Measurements from ENCODE around the gene APBB3. TPM values are rescaled to one million over a fixed set of nuclear protein-coding genes. Genes with fewer than 3 reads are reported as not detected.
"Not testable (repeated sequence)": the region's sequence is repeated elsewhere in the genome, so short reads cannot be mapped to it uniquely, and the experiment has no call there.

The APBB3 gene, protein sequence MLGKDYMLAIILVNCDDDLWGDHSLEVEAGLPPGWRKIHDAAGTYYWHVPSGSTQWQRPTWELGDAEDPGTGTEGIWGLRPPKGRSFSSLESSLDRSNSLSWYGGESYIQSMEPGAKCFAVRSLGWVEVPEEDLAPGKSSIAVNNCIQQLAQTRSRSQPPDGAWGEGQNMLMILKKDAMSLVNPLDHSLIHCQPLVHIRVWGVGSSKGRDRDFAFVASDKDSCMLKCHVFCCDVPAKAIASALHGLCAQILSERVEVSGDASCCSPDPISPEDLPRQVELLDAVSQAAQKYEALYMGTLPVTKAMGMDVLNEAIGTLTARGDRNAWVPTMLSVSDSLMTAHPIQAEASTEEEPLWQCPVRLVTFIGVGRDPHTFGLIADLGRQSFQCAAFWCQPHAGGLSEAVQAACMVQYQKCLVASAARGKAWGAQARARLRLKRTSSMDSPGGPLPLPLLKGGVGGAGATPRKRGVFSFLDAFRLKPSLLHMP
- polyA plus RNA-seq (ENCODE audit: insufficient read depth in 1 of 5, insufficient read length in 5 of 5, low replicate concordance in 1 of 5) = 10 to 100 TPM; 41.6 to 57.2 (median 47.9) TPM
- long read RNA-seq, donor 1, partial matches to known transcripts = 10 of 20 reads
- long read RNA-seq, donor 1, other reads (novel, unspliced or antisense) = 0 of 20 reads
- long read RNA-seq, donor 2, partial matches to known transcripts = 0 of 1 reads
- long read RNA-seq, donor 2, other reads (novel, unspliced or antisense) = 0 of 1 reads
- long read RNA-seq, donor 3, transcript APBB3-207 (3 exons, 690 nt) = major isoform, 5 of 37 reads
- long read RNA-seq, donor 3, partial matches to known transcripts = 27 of 37 reads
- long read RNA-seq, donor 3, other reads (novel, unspliced or antisense) = 0 of 37 reads
- long read RNA-seq, donor 4, partial matches to known transcripts = 0 of 7 reads
- long read RNA-seq, donor 4, other reads (novel, unspliced or antisense) = 0 of 7 reads
- long read RNA-seq, donor 5, partial matches to known transcripts = 7 of 20 reads
- long read RNA-seq, donor 5, other reads (novel, unspliced or antisense) = 0 of 20 reads
- long read RNA-seq, donor 6, transcript APBB3-220 (6 exons, 723 nt) = major isoform, 5 of 8 reads
- long read RNA-seq, donor 6, partial matches to known transcripts = 0 of 8 reads
- long read RNA-seq, donor 6, other reads (novel, unspliced or antisense) = 0 of 8 reads
- long read RNA-seq, donor 7, partial matches to known transcripts = 0 of 9 reads
- long read RNA-seq, donor 7, other reads (novel, unspliced or antisense) = 0 of 9 reads
- long read RNA-seq, donor 8, partial matches to known transcripts = 6 of 9 reads
- long read RNA-seq, donor 8, other reads (novel, unspliced or antisense) = 0 of 9 reads

DNA sequence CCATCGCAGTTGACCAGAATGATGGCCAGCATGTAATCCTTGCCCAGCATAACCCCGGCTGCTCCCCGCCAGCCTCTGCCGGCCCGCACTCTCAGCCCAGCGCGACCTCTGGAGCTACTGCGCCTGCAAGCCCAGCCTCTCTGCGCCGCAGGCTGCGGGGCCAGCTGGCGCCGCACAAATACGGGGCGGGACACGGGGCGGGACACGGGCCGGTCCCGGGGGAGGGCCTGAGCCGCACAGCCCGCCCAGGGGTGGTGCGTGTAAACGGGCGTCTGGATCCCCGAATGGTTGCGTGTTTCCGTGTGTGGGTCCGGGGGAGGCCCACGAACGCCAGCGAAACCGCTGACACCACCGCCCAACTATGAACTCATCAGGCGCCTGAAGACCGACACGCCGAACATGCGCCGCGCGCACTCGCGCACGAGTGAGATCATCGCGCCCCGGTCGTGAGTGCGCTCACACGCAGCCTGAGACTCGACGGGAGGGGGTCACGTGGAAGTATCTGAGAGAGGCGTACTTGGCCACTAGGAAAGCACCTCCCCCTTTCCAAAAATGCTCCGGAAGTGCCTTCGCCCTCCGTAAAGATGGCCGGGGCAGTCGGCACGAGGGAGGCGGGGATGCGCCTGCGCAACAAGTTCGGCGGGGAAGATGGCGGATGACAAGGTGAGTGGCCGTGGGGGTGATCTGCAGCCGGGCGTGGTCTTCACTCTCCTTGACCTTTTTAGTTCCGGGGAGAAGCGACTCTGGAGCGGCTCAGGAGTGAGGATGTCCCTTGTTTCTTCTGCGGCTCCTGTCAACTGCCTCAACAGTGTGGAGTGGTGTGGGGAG lies at the start of gene APBB3, which contains the start of gene SLC35A4:
Gene APBB3 (minus strand): TSS at position 403 of the 828 bp plus-strand sequence. CDS start 353 bp downstream, at position 50.
Gene SLC35A4 (plus strand): TSS at position 633 of the 828 bp plus-strand sequence. CDS start 2,342 bp downstream, outside the sequence.
- DNase-seq = peak; percentile 97 to 98

DNA sequence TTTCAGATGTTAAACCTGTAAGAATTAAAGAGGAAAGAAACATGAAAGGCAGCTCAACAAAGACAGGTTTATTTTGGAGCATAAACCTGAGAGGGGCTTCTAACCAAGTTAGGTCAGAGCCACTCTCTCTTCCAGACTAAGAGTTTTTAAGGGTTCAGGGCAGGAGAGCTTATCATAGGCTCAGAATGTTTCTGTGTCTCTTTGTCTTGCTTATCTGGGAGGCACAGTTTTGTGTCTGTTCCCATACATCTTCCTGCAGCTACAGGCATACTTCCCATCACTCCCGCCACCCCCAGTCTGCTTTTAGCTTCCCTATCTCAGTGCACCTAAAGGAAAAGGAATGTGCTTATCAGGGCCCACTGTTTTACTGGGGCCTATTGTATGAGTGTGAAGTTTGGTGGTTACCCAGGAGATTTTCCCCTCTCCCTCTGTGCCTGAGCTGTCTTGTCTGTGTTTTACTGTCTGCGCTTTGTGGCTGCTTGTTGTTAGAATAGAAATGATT lies 46.7 kb upstream of the APBB3 start:
- no peak for DNase-seq

DNA sequence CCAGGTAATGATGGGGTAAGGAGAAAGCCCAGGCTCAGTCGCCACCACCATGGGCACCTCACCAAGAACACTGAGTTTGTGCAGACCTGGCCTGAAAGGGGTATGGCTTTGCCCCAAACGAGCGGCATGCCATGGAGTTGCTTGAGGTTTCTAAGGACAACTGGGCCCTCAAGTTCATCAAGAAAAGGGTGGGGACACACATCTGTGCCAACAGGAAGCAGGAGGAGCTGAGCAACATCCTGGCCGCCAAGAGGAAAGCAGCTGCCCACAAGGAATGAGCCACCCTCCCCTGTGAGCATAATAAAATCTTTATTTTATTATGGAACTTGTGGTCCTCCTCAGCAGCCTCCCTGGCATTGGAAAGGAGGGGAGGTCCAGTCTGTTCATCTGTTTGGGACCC lies 44.7 kb upstream of the APBB3 start:
- DNase-seq = no peak

DNA sequence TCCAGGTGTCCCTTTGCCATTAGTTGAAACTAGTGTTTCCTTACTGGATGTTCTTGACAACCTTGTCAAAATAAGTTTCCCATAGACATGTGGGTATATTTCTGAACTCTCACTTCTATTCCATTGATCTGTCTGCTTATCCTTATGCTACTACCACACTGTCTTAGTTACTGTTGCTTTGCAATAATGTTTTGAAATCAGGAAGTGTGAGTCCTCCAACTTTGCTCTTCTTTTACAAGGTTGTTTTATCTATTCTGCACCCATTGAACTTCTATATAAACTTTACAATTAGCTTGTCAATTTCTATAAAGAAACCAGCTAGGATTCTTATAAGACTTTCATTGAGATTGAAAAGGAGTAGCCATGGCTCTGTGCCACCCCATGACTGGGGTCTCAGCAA lies 44.3 kb upstream of the APBB3 start:
- no peak for DNase-seq

DNA sequence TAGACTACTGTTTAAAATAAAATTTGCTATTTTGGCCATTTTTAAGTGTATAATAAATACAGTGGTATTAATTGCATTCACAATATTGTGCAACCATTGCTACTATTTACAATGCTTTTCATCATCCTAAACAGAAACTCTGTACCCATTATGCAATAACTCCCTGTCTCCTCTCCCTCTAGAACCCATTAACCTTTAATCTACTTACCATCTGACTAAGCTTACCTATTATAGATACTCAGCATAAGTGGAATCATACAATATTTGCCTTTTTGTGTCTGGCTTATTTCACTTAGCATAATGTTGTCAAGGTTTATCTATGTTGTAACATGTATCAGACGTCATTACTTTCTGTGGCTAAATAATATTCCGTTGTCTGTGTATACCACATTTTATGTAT lies 42.6 kb upstream of the APBB3 start:
- DNase-seq = no peak

DNA sequence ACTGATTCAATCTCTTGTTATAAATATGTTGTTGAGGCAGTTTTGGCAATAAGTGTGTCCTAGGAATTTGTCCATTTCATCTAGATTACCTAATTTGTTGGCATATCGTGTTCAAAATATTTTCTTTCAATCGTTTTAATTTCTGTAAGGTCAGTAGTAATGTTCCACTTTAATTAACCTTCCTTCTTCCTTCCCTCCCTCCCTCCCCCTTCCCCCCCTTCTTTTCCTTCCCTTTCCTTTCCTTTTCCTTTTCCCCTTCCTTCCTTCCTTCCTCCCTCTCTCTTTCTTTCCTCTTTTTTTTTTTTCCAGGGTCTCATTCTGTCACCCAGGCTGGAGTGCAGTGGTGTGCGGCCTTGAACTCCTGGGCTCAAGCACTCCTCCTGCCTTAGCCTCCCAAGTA lies 41.5 kb upstream of the APBB3 start:
- DNase-seq = no peak

DNA sequence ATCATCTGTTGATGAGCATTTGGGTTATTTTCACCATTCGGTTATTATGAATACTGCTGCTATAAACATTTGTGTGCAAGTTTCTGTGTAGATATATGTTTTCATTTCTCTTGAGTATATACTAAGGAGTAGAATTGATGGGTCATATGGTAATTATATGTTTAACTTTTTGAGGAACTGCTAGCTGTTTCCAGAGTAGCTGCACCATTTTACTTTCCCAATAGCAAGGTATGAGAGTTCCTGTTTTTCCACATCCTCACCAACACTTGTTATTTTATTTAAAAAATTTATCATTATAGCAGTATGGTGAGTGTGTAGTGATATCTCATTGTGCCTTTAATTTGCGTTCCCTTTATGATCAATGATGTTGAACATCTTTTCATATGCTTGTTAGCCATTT lies 39.3 kb upstream of the APBB3 start:
- DNase-seq = no peak

DNA sequence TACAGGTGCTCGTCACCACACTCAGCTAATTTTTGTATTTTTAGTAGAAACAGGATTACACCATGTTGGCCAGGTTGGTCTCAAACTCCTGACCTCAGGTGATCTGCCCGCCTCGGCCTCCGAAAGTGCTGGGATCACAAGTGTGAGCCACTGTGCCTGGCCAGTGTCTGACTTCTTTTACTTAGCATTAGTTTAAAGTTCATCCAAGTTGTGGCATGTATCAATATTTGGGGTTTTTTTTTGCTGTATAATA lies 39.0 kb upstream of the APBB3 start:
- DNase-seq = not testable (repeated sequence)

DNA sequence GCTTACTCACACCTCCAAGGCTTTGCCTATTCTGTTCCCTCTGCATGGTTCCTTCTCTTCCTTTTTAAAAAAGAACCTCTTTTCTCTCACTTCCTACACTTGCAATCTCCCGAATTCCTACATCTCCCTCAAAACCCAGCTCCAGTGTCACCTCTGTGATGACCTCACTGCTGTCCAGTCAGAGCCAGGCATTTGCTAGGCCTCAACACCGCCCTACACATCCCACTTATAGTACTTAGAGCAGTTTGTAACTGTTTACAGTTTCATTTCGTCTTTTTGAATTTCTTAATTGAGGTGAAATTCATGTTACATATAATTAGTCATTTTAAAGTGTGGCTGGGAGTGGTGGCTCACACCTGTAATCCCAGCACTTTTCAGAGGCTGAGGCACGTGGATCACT lies 37.7 kb upstream of the APBB3 start:
- DNase-seq = no peak

DNA sequence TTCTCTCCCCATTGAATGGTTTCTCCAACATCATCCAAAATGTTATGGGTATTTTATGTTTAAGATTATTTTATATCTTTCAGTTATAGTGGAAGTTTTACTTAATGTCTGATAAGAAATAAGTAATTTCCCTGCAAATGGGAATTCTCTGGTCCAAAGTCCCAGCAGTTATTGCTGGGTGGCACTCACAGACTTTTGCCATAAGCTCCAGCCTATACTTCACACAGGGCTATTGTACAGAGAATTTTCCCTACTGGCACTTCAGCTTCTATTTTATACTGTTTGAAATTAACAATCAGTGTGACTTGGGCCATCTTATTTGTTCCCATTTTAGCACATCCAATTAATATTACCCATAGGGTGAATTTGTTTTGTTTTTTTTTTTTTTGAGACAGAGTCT lies 35.7 kb upstream of the APBB3 start:
- no peak for DNase-seq

DNA sequence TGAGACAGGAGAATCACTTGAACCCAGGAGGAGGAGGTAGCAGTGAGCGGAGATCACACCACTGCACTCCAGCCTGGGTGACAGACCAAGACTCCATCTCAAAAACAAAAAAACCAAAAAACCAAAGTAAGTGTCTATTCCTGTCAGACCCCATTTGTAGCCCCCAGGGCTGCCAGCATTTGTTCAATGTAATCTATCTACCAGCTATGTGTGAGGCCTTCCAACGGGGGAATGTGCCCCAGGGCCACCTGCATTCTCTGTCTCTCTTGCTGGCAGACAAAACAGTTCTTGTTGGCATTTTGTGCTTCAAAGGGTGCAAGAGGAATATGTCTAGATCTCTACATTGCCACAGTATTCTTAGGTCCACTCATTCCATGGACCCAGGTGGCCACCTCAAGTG lies 34.4 kb upstream of the APBB3 start:
- DNase-seq = no peak

DNA sequence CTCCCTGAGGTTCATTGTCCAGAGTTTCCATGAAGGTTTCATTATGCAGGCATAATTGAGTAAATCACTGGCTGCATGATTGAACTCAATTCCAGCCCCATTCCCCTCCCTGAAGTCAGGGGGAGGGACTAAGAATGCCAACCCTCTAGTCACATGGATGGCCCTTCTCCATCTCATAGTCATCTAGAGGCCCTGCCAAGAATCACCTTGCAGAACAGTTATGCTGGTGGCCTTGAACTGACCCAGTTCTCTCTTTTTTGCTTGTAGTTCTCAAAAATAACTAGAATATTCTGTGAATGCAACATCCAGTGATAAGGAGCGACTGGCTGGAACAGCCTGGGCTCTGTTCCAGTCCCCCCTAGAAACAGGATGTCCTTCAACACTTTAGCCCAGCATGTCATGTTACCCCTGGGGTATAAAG lies 31.9 kb upstream of the APBB3 start:
- DNase-seq = no peak

DNA sequence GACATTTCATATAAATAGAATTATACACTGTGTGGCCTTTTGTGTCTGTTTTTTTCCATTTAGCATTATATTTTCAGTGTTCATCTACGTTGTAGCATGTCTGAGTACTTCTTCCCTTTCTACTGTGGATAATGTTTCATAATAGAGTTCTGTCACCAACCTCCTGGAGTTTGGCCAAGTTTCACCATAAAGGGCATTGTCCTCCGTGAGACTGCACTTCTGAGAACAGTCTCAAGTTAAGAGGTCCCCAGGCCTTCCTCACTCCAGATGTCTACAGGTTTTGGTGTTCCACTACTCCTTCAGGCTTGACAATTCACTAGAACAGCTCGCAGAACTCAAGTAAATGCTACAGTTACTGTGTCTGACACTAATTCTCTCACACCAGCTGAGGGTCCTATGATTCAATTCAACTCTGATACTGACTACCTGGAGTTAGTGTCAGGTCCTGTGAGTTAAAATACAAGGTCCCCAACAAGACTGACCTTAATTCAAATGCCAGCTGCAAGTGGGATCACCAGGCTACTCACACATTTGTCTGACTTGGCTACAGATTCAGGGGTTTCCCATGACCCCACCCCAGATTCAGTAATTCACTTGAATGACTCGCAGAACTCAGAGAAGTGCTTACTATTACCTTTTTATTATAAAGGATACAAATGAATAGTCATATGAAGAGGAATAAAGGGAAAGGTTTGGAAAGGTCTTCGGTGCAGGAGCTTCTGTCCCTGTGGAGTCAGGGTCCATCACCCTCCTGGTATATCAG lies 31.3 kb upstream of the APBB3 start:
- DNase-seq = no peak

DNA sequence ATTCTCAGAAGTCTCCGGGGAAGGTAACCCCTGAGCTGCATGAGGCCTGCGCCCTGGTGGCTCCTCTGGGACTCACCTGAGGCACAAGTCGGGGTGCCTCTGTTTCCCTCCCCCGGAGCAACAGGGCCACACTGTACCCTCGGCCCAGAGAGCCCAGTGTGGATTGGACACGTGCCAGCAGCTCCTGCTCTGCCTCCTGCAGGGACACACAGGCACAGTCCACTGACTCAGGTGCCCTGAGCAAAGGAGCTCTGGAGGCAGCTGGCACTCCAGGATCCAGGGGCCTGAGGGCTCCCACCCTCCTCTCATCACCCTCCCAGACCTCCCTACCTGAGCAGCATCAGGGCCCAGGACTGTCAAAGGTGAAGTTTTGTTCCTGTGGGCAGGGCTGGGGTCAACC lies 29.8 kb upstream of the APBB3 start:
- no peak for DNase-seq

DNA sequence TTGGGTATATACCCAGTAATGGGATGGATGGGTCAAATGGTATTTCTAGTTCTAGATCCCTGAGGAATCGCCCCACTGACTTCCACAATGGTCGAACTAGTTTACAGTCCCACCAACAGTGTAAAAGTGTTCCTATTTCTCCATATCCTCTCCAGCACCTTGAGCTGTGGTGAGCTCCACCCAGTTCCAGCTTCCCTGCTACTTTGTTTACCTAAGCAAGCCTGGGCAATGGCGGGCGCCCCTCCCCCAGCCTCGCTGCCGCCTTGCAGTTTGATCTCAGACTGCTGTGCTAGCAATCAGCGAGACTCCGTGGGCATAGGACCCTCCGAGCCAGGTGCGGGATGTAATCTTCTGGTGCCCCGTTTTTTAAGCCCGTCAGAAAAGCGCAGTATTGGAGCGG lies 28.7 kb upstream of the APBB3 start:
- DNase-seq = not testable (repeated sequence)

DNA sequence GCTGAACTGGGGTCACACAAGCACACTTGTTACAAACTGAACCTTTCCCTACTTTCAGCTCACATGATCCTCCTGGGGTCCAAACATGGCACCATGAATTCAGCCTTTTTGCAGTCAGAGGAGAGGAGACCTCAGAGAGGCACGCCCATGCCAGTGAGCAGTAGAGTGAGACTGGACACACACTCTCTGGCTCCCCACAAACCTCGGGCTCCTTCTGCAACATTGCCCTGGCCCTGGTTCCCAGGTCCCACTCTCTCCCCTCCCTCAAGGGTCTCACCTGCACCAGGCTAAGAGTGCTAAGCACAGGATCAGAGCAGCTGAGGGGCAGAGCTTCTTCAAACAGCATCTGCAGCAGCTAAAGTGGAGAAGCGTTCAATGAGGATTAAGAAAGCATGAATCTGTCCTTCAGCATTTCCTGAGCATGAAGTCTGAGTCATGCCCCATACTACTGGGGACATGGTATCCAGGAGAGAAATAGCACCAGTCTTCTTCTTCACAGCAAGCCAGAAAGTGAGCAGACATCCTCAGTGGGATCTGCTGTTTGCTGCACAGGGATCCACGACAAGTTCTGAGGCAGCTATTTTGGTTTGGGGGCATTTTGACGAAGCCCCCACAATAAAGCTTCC lies 27.5 kb upstream of the APBB3 start:
- DNase-seq = no peak

DNA sequence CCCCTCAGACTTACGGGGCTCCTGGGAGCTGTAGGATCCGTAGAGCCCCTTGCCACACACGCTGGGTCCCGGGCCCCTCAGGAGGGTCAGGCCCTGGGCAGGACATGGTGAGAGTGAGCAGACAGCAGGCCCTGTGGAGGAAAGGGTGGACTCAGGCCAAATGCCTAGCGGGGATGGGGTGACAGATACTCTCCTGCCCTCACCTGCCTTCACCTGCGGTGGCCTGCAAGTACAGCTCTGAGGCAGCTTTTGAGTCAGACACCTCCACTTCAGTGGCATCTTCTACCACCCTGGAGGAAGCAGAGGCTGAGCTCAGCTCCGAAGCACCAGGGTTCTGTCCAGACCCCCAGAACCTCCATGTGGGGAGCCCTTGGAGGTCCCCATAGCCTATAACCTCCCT lies 26.5 kb upstream of the APBB3 start:
- no peak for DNase-seq

DNA sequence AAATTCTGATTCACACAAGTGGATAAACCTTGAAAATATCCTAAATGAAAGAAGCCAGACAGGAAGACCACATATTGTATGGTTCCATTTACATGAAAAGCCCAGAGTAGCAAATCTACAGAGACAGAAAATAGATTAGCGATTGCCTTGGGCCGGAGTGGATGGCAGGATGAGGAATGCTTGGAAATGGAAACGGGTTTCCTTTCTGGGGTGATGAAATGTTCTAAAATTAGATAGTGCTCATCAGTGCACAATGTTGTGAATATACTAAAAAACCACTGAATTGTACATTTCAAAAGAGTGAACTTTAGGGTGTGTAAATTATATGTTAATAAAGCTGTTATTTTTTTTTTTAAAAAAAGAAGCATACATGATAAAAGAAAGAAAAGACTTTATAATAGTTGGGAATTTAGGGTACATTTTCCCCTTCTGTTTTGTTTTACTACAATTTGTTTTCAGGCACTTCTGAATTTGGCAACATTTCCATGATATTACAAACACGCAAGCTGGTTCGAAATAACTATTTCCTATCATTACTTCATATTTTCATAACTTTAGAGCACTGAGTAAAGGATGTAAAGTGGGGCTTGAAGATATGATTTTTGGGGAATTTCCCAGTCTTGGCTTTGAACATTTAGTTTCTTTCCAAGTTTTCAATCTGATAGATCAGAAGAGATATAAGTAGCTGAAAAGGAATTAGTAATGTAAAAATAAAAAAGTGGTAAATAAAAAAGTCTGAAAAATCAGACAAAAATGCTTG lies 24.1 kb upstream of the APBB3 start:
- no peak for DNase-seq

DNA sequence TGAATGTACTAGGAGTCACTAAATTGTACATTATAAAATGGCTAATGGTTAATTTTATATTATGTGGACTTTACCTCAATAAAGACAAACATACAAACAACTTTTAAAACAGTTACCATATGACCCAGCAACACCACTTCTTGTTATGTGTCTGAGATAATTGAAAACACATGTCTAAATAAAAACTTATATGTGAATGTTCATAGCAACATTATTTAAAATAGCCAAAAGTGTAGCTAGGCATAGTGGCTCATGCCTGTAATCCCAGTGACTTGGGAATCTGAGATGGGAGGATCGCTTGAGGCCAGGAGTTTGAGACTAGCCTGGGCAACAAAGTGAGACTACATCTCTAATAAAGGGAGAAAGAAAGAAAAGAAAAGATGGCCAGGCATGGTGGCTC lies 23.1 kb upstream of the APBB3 start:
- DNase-seq = no peak
